ENCODE data around the gene RABAC1. TPM values are rescaled to one million over a fixed set of nuclear protein-coding genes. Genes with fewer than 3 reads are reported as not detected.

The RABAC1 gene
- total and polyA plus RNA-seq, 2 of the 8 experiments (the other 6 are each of a cell fraction or from before 2014, with no cell fraction given): 124 to 439 TPM

DNA sequence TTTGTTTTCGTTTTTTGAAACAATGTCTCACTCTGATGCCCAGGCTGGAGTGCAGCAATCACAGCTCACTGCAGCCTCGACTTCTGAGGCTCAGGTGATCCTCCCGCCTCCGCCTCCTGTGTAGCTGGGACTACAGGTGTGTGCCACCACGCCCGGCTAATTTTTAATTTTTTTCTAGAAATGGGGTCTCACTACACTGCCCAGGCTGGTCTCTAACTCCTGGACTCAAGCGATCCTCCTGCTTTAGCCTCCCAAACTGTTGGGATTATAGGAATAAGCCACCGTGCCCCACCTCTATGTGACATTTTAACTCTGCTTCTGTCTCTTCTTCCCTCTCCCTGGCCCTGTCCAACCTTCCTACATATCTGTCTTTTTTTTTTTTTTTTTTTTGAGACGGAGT, 29.8 kb upstream of the RABAC1 start:
- CTCF ChIA-PET (ENCODE audit: partially characterized antibody): interaction anchor here (0.6 to 1.3 kb wide), 3 partner anchors 9 to 372 kb away, joined by 3 to 4 read pairs (median 3); no protein-coding TSS in a partner anchor

More for the DNA sequence above, 29.8 kb upstream of the RABAC1 start:
- Histone ChIP-seq H3K4ac (replicated peaks; ENCODE audit: insufficient read length, low read depth, low read length) (no peak overlapping the region), H3K79me1 (ENCODE audit: low read depth, low read length) (no peaks in the 10 kb centered on the region), H2BK15ac (ENCODE audit: low read length) (no peak overlapping the region), H3K79me2 (ENCODE audit: control insufficient read depth in 1 of 2, insufficient read depth in 2 of 2, low read length in 2 of 2) (no peaks in the 10 kb centered on the region), H3K23ac (ENCODE audit: insufficient read length) (no peak overlapping the region), H3K56ac (replicated peaks; ENCODE audit: insufficient read length, low read depth, low read length) (no peak overlapping the region), H3K27ac (ENCODE audit: low read depth, low read length) (no peak overlapping the region), H2BK12ac (ENCODE audit: low read depth, low read length) (no peak overlapping the region), H3K14ac (ENCODE audit: insufficient read length) (no peak overlapping the region), H3K4me3 (ENCODE audit: extremely low read depth in 1 of 4, insufficient read depth in 2 of 4, low read depth in 3 of 4, low read length in 4 of 4) (no peak overlapping the region), H3K9ac (replicated peaks in 1 of 4; ENCODE audit: extremely low read depth in 1 of 4, low read depth in 3 of 4, low read length in 3 of 4) (no peak overlapping the region), H4K20me1 (replicated peaks in 1 of 2; ENCODE audit: control insufficient read depth in 1 of 2, insufficient read depth in 2 of 2, low read length in 2 of 2) (peaks cover 4 to 8% of the 10 kb centered on the region in 2 experiments), H3K27me3 (replicated peaks in 1 of 4; ENCODE audit: control insufficient read depth in 3 of 4, extremely low read depth in 1 of 4, insufficient read depth in 3 of 4, low read length in 3 of 4) (peaks cover 0 to 6% (median 5%) of the 10 kb centered on the region in 4 experiments; a peak in 5 of 7 replicates), H3K9me3 (ENCODE audit: insufficient read depth in 2 of 2, low read depth in 1 of 2, low read length in 1 of 2) (no peaks in the 10 kb centered on the region), H3K23me2 (ENCODE audit: low read depth, low read length) (peaks cover 11% of the 10 kb centered on the region; the same call in 1 of the 2 replicates), H3K18ac (ENCODE audit: extremely low read depth, low read length) (no peak overlapping the region), H2BK20ac (ENCODE audit: low read length) (no peak overlapping the region), H4K91ac (replicated peaks; ENCODE audit: insufficient read length, low read length) (no peak overlapping the region), H3K4me1 (replicated peaks in 1 of 4; ENCODE audit: control insufficient read depth in 3 of 4, insufficient read depth in 4 of 4, low read length in 3 of 4) (peaks cover 0 to 7% (median 7%) of the 10 kb centered on the region in 4 experiments; a peak in 6 of 7 replicates), H3K4me2 (ENCODE audit: insufficient read depth in 1 of 2, low read depth in 2 of 2, low read length in 2 of 2) (no peak overlapping the region), H2BK5ac (ENCODE audit: low read depth, low read length) (no peak overlapping the region), H2AK5ac (ENCODE audit: low read depth, low read length) (no peak overlapping the region), H4K8ac (ENCODE audit: extremely low read depth, insufficient read depth, low read length) (no peak overlapping the region), H2BK120ac (replicated peaks; ENCODE audit: low read depth, low read length) (no peak overlapping the region), H3K36me3 (ENCODE audit: control insufficient read depth in 2 of 4, insufficient read depth in 4 of 4, low read length in 3 of 4) (peaks cover 2 to 8% (median 7%) of the 10 kb centered on the region in 4 experiments; a peak in 3 of 8 replicates), H4K5ac (ENCODE audit: insufficient read length, low read depth, low read length) (no peak overlapping the region), H2AFZ (ENCODE audit: low read length) (no peak overlapping the region)
- WGBS, 2 experiments (ENCODE audit: extremely low coverage in 1 of 2, insufficient coverage in 1 of 2, insufficient read length in 1 of 2, insufficient replicate concordance in 2 of 2, low coverage in 1 of 2, low lambda C conversion rate in 2 of 2, missing lambda C conversion rate in 1 of 2): 93% methylated on average over 8 of the region's 9 CpGs; no CpG with 5 or more reads in 1 of the 2 experiments
- FAIRE-seq: no peak
- POLR2A ChIA-PET (ENCODE audit: partially characterized antibody): interaction anchor here (1.2 kb wide), 1 partner anchor 14 kb away, joined by 3 read pairs; no protein-coding TSS in a partner anchor
- TF ChIP-seq TBP (IDR thresholded peaks at IDR 0.05; ENCODE audit: low read depth, low read length) (no peak), POU5F1 (IDR thresholded peaks at IDR 0.05; ENCODE audit: low read depth, low read length) (no peak), JUN (IDR thresholded peaks at IDR 0.05; ENCODE audit: low read depth, low read length) (no peak), ASH2L (IDR thresholded peaks at IDR 0.05; ENCODE audit: low read length) (no peak), POLR2A (IDR thresholded peaks at IDR 0.05; ENCODE audit: control extremely low read depth in 1 of 2, low read depth in 2 of 2, low read length in 2 of 2) (no peak), BRCA1 (IDR thresholded peaks at IDR 0.05; ENCODE audit: low read depth, low read length) (no peak), RNF2 (IDR thresholded peaks at IDR 0.05; ENCODE audit: borderline replicate concordance, low read depth, low read length, missing control alignments, poor library complexity, severe bottlenecking) (no peak), ZNF274 (IDR thresholded peaks at IDR 0.05; ENCODE audit: borderline replicate concordance, extremely low read depth, low read length) (no peak)
- DNase-seq (ENCODE audit: low read depth in 1 of 2, low spot score in 2 of 2): no peak

Data from H1 (cell line).